HG02970 (cell line): Measurements from ENCODE around the gene KCNA2.

Experiments
- ATAC-seq: cut with Tn5 transposase; IDR thresholded peaks from one replicate; pipeline ENCODE4 v1.9.1; 2021; ENCODE audit warnings: mild to moderate bottlenecking, moderate library complexity, moderate number of reproducible peaks; ENCODE audit not compliant: unreplicated experiment, low FRiP score

Gene KCNA2

DNA sequence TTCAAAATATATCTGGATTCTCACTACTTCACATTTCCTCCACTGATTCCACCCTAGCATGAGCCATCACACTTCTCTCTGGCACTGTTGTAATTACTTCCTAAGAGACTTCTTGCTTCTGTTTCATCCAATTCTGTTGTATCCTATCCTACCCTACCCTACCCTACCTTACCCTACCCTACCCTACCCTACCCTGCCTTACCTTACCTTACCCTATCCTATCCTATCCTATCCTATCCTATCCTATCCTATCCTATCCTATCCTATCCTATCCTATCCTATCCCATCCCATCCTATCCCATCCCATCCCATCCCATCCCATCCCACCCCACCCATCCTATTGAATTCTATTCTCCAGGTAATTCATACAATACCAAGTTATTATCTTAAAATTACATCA lies 29.7 kb downstream of the KCNA2 start:
- no peak for ATAC-seq

GRCh38 chr1:110573314-110573713 lies 32.8 kb downstream of the KCNA2 start:
- ATAC-seq, result no peak

DNA sequence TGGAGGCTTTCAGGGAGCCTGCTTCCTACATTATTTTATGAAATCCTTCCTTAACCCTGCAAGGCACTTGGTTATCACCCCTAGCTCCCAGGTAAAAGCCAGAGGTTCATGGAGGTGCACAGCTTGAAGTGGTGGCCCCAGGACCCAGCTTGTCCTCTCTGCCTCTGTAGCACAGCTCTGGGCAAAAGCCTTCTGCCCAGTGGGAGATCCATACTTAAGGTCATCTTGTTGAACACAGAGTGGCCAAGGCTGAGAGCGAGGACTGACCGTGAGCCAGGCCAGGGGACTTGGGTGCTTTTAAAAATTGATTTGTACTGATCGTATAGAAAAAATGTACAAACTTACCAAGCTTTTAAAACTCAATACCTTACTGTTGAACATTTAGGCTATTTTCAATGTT lies 33.4 kb downstream of the KCNA2 start:
- ATAC-seq, result no peak

DNA sequence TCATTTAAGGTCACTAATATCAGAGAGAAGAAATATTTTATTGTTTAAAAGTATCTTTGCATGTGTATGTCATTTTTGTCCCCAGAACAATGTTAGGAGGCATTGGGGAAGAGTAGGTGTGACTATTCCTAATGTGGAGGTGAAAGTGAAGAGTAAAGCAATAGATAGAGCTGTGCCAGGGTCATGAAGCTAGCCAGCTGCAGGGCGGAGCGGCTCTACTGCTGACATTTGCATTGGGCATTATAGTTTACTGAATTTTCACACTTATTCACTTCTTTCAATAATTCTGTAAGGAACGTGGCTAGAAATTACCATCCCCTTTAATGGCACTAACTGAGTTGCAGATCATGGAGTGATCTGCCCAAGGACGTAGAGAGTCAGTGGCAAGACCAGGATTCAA lies 35.3 kb downstream of the KCNA2 start:
- no peak for ATAC-seq

DNA sequence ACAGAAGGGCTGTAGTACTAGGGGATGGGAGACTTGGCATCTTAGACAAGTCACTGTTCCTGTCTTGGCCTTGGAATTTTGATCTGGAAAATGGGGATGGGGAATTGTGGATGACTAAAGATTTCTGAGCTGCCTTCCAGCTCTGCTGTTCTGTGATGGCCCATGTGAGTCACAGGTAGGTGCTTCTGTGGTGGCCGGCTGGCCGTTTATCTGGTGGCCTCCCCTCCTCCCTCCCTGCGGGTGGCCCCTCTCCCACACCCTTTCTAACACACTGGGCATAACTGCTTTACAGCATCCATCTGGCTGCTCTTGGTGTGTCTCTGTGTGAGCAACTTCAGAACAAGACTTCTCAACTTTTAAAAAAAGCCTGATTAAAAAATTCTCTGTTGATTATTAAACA lies 35.9 kb downstream of the KCNA2 start:
- no peak for ATAC-seq

- ATAC-seq, result no peak
Measured at GRCh38 chr1:110566836-110567235, 39.3 kb downstream of the KCNA2 start.

- ATAC-seq, result no peak
Measured at GRCh38 chr1:110565565-110565964, 40.6 kb downstream of the KCNA2 start.

DNA sequence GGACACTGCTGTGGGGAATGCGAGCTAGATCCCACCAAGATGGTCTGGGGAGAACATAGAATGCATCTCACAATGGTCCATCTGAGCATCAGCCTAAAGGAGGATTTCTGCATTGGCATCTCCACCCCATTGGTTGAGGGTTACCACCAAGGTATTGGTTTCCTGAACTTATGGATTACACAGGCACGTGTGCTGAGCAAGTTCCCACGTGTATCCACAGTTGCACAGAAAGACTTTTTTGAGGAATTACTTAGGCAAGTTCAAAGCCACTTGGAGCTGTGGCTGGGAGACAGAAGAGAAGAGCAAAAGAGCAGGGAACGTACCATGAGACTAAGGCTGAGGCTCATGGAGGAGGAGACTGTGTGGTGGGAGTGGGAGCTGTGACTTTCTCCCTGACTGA lies 43.1 kb downstream of the KCNA2 start:
- ATAC-seq, result no peak

DNA sequence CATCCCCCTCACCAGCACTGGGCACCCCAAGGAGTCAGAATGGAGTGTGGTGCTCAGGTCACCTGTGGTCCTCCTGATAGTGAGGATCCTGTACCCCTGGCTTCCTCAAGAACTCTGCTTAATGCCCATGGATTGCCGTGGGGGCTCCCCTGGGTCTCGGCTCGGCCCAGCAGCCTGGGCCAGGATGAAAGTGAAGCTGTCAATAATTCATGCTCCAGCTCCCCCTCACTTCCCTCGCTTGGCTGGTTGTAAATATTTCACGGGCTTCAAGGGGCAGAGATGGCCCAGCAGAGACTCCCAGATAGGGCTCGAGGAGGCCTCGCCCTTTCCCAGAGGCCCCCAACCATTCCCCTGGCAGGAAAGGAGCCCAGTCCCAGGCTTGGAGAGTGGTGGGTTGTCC lies 44.6 kb downstream of the KCNA2 start:
- ATAC-seq, result no peak

GRCh38 chr1:110559157-110559556 lies 47.0 kb downstream of the KCNA2 start:
- ATAC-seq, result no peak

GRCh38 chr1:110557481-110557880 lies 48.7 kb downstream of the KCNA2 start:
- no peak for ATAC-seq

DNA sequence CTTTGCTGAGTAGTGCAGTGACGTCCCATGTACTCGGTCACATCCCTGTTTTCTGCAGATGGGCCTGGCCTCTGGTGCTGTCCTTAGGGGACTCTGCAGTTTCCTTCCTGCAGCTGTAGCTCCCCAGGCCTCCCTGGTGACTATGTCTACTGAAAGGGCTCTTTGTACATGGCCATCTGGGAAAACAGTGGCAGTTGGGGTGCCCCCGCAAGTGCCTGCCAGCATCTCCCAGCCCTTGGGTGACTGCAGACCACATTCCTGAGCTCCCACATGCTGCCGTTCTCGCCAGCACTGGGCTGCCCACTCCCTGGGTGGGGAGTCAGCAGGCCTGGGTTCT lies 49.7 kb downstream of the KCNA2 start:
- ATAC-seq, result no peak

DNA sequence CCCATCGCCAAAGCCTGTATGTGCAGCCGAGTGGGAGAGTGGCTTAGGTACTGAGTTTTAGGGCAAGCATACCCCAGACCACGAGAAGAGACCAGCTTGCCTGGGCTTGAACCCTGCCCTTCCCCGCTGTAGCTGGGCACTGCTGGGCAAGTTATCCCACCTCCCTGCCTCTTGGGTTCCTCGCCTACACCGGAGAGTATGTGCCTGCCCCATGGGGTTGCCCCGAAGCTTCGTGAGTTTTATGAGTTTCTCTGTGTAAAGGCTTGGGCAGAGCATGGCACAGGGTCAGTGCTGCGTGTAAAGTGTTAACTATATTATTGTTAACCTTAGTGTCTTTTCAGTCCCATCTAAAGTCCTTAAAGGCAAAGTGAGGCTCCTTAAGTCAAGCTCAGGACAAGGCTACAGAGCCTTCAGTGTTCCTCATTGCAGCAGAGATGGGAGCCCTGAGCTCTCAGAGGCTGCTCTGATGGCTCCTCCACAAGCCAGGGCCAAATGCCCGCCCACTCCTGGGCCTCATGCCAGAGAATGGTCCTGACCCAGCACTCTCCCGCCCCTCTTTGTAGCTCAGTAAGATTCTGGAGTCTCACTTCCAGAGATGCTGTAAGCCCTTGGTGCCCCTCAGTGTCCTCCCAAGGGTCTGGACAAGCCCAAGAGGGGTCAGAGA lies 50.2 kb downstream of the KCNA2 start:
- ATAC-seq, result no peak

DNA sequence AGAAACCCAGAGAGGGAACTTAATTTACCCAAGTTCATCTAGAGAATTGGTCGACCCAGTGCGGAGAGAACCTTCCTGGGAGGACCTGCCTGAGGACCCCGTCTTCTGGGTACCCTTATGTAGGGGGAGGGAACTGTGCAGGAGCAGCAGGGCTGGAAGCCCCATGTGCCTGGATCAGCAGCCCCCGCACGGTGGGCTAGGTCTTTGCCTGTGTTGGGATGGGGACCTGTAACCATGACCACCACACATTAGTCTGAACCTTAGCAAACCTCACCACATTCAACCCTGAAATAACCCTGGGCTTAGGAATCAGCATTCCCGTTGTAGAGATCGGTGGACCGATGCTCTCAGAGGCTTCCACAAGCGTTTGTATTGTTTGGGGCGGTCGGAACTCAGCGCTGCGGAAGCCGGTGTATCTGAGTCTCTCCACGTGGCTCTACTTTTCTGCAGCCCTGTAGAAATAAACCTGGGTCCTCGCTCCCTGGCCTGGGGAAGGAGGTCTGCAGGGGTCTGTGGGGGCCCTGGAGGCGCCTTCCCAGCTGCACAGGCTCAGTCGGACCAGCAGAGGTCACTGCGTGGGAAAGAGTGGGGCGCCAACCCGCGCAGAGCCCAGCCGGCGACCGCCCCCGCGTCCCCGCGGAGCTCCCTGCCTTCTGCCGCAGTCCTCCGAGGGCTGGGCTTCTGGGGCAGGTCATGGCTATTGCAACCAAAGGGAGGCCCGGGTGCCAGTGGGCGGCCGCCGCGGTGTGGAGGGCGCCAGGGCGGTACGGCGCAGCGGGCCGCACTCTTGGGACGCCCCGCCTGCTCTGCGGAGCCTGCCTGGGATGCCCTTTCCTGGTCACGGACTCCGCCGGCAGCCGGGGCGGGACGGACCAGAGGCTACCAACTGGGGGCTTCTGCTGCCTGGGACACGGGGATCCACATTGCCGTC lies 51.0 kb downstream of the KCNA2 start:
- no peak for ATAC-seq

DNA sequence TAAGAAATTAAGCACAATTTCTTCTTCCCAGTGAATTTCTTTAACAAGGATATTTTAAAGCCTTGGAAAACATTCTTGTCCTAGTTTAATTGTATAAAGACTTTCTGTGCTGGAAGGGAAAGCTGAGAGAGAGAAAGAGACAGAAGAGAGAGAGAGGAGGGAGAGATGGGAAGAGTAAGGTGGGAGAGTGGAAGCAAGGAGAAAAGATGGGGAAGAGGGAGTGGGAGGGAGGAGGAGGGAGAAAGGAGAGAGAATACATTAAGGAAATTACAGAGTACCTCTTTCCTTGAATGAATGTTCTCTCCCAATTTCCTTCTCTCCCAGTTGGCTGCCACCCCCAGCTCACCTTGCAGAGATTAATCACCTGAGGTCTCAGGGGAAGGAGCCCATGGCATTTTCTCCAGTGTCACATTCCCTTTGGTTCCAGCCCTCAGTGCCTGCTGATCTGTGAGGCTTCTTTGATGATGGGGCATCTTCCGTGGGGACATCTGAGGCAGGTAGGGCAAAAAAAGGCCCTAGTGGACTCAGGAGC lies 54.8 kb downstream of the KCNA2 start:
- ATAC-seq, result no peak

GRCh38 chr1:110549831-110550230 lies 56.3 kb downstream of the KCNA2 start:
- ATAC-seq, result no peak

DNA sequence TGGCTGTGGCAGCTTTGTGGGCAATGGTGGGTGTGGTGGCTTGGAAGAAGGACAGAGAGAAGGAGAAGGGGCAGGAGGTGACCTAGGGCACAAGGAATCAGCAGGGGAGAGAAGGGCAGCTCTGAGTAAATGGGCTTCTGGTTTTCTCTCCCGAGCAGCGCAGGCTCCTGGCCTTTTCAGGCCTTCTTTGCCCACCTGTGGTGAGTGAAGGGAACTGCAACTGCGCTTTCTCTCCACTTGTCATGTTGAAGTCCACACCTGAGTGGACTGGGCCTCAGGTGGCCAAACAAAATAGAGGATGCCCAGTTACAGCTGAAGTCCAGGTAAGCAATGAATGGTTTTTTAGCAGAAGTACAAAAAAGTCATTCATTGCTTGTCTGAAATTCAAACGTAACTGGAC lies 57.8 kb downstream of the KCNA2 start:
- no peak for ATAC-seq

DNA sequence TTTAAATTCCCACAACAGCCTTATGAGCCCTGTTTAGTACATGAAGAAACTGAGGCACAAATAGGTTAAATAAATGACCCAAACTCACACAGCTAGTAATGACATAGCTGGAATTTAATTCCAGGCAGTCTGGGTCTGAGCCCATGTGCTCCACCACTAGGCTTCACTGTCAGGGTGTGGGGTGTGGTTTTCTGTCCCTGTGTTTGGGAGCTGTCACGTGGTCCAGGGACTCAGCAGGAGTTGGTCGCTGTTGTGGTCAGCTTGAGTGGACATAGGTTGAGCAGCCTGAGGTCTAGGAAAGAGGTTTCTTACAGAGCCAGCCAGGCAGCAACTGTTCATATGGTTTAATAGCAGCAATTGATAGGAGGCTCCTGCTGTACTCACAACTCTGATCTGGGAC lies 59.1 kb downstream of the KCNA2 start:
- no peak for ATAC-seq

- no peak for ATAC-seq
Measured at GRCh38 chr1:110545492-110545891, 60.7 kb downstream of the KCNA2 start.

DNA sequence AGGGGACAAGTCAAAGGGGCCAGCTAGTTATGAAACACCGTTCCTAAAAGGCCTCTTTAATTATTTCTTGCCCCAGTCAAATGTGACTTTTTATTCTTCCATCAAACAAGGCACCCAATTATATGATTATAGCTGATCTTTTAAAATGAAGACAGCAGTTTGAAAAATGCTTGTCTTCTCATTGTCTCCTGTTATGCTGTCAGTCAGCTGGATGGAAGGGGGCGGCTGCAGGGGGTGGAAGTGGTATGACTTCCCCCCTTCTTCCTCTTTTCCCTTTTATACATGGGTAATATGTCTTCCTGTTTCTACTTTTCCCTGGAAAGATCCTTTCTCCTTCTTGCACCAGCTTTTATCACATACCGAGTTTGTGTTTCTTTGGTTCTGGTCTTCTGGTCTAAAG lies 61.4 kb downstream of the KCNA2 start:
- ATAC-seq, result no peak
